Measurements from ENCODE around the gene IL18R1. TPM values are rescaled to one million over a fixed set of nuclear protein-coding genes. Genes with fewer than 3 reads are reported as not detected.

Gene IL18R1, protein sequence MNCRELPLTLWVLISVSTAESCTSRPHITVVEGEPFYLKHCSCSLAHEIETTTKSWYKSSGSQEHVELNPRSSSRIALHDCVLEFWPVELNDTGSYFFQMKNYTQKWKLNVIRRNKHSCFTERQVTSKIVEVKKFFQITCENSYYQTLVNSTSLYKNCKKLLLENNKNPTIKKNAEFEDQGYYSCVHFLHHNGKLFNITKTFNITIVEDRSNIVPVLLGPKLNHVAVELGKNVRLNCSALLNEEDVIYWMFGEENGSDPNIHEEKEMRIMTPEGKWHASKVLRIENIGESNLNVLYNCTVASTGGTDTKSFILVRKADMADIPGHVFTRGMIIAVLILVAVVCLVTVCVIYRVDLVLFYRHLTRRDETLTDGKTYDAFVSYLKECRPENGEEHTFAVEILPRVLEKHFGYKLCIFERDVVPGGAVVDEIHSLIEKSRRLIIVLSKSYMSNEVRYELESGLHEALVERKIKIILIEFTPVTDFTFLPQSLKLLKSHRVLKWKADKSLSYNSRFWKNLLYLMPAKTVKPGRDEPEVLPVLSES
- total RNA-seq (19.3 and 25.5 TPM in 2 replicates), polyA plus RNA-seq (17.1 and 19.7 TPM in 2 replicates)

- Histone ChIP-seq H2AFZ (peak within 1 kb of the TSS; percentile 72), H3K4me1 (ENCODE audit: insufficient read depth) (no peaks in the 10 kb centered on the region), H3K27me3 (peaks cover 4% of the 10 kb centered on the region), H3K79me2 (no peaks in the 10 kb centered on the region), H3K9me3 (ENCODE audit: low read depth) (no peaks in the 10 kb centered on the region), H3K4me2 (peak within 1 kb of the TSS; percentile 94), H3K4me3 (peak within 1 kb of the TSS; percentile 80), H3K36me3 (replicated peaks; ENCODE audit: insufficient read depth, low read depth) (no peaks in the 10 kb centered on the region), H3K9me2 (replicated peaks; ENCODE audit: insufficient read depth) (no peaks in the 10 kb centered on the region), H4K20me1 (ENCODE audit: insufficient read depth, poor library complexity, severe bottlenecking) (no peaks in the 10 kb centered on the region), H3K27ac (peak within 1 kb of the TSS; percentile 59)
- TF ChIP-seq CTCF (IDR thresholded peaks at IDR 0.05; ENCODE audit: poor library complexity) (peak; percentile 92), EZH2phosphoT487 (IDR thresholded peaks at IDR 0.05; ENCODE audit: low read depth, severe bottlenecking, unreplicated experiment) (no peak), EZH2 (IDR thresholded peaks at IDR 0.05; ENCODE audit: borderline replicate concordance) (no peak)
- 2% methylated on average over 67 of the region's 69 CpGs for WGBS (ENCODE audit: low lambda C conversion rate, missing lambda C conversion rate)
- DNase-seq (ENCODE audit: low spot score), result peak; percentile 92
Measured at GRCh38 chr2:102355526-102356380, at the start of gene IL18R1. TSS of gene IL18R1 (plus strand) at chr2:102355796. CDS start at chr2:102362661, 6,865 bp downstream.

DNA sequence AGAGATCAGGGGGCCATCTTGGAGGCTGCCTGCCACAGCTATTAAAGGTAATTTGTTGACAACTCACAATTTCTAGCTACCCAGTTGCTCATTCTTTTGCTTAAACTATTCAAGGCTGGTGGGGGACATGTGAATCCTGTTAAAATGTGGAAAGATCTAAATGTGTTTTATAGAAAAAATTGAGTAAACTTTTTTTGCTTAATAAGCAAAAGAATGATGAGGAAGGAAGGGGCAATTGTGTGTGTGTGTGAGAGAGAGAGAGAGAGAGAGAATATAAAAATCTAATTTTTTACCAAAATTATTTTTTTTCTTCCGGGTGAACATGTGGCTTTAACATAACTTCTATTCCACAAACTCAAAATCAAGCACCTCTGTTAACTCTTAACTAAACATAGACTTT, 49.5 kb upstream of the IL18R1 start:
- Histone ChIP-seq H3K27me3 (no peaks in the 10 kb centered on the region), H3K4me1 (ENCODE audit: insufficient read depth) (no peaks in the 10 kb centered on the region), H3K9me3 (ENCODE audit: low read depth) (no peaks in the 10 kb centered on the region), H3K9me2 (replicated peaks; ENCODE audit: insufficient read depth) (no peaks in the 10 kb centered on the region), H3K4me3 (no peak overlapping the region), H3K79me2 (no peaks in the 10 kb centered on the region), H2AFZ (no peak overlapping the region), H3K36me3 (replicated peaks; ENCODE audit: insufficient read depth, low read depth) (no peaks in the 10 kb centered on the region), H3K4me2 (no peak overlapping the region), H3K27ac (no peak overlapping the region), H4K20me1 (ENCODE audit: insufficient read depth, poor library complexity, severe bottlenecking) (no peaks in the 10 kb centered on the region)
- 68% methylated on average over 1 of the region's 1 CpG for WGBS (ENCODE audit: low lambda C conversion rate, missing lambda C conversion rate)
- no peak for DNase-seq (ENCODE audit: low spot score)
- TF ChIP-seq EZH2 (IDR thresholded peaks at IDR 0.05; ENCODE audit: borderline replicate concordance), result no peak
- TF ChIP-seq EZH2phosphoT487 (IDR thresholded peaks at IDR 0.05; ENCODE audit: low read depth, severe bottlenecking, unreplicated experiment), result no peak
- TF ChIP-seq CTCF (IDR thresholded peaks at IDR 0.05; ENCODE audit: poor library complexity), result no peak

- TF ChIP-seq EZH2 (IDR thresholded peaks at IDR 0.05; ENCODE audit: borderline replicate concordance), result no peak
- TF ChIP-seq CTCF (IDR thresholded peaks at IDR 0.05; ENCODE audit: poor library complexity), result no peak
- TF ChIP-seq EZH2phosphoT487 (IDR thresholded peaks at IDR 0.05; ENCODE audit: low read depth, severe bottlenecking, unreplicated experiment), result no peak
- no peak within 1 kb of the TSS for H3K4me2 ChIP-seq
- H4K20me1 ChIP-seq (ENCODE audit: insufficient read depth, poor library complexity, severe bottlenecking), result no peaks in the 10 kb centered on the region
- H2AFZ ChIP-seq, result no peak within 1 kb of the TSS
- no peak within 1 kb of the TSS for H3K27ac ChIP-seq
- H3K36me3 ChIP-seq (replicated peaks; ENCODE audit: insufficient read depth, low read depth), result no peaks in the 10 kb centered on the region
- H3K4me1 ChIP-seq (ENCODE audit: insufficient read depth), result peaks cover 3% of the 10 kb centered on the region
- no peaks in the 10 kb centered on the region for H3K27me3 ChIP-seq
- H3K9me2 ChIP-seq (replicated peaks; ENCODE audit: insufficient read depth), result no peaks in the 10 kb centered on the region
- WGBS (ENCODE audit: low lambda C conversion rate, missing lambda C conversion rate), result 57% methylated on average over 5 of the region's 5 CpGs
- no peak within 1 kb of the TSS for H3K4me3 ChIP-seq
- no peak for DNase-seq (ENCODE audit: low spot score)
- no peaks in the 10 kb centered on the region for H3K79me2 ChIP-seq
- no peaks in the 10 kb centered on the region for H3K9me3 ChIP-seq (ENCODE audit: low read depth)
Measured at GRCh38 chr2:102310964-102311640, 44.5 kb upstream of the IL18R1 start, which contains the start of gene IL1RL1. TSS of gene IL1RL1 (plus strand) at chr2:102311563. CDS start at chr2:102338265, 26,702 bp downstream.

Data from hepatocyte (in vitro differentiated cells).